ENCODE data around the gene TNIP2.

Gene TNIP2

GRCh38 chr4:2694691-2695090 is 61.4 kb downstream of the TNIP2 start:
- DNase-seq (ENCODE audit: low spot score in 2 of 2): no peak
- Histone ChIP-seq H3K4me3 (no peak overlapping the region), H3K4me1 (no peaks in the 10 kb centered on the region), H3K36me3 (replicated peaks) (peaks cover 91% of the 10 kb centered on the region), H3K27me3 (ENCODE audit: low read depth) (no peaks in the 10 kb centered on the region), H3K9me3 (no peaks in the 10 kb centered on the region)
- in situ Hi-C loops (cut with MboI; ENCODE audit: low sequenced_read_pairs): no loop called here

- Histone ChIP-seq H3K36me3 (replicated peaks) (peaks cover 75% of the 10 kb centered on the region), H3K9me3 (no peaks in the 10 kb centered on the region), H3K4me1 (no peaks in the 10 kb centered on the region), H3K4me3 (no peak overlapping the region), H3K27me3 (ENCODE audit: low read depth) (no peaks in the 10 kb centered on the region)
- in situ Hi-C loops (cut with MboI; ENCODE audit: low sequenced_read_pairs): no loop called here
- no peak for DNase-seq (ENCODE audit: low spot score in 2 of 2)
These were observed 64.1 kb downstream of the TNIP2 start for GRCh38 chr4:2691952-2692435.

Measured in HAP-1 (cell line).